NCI-H187 treated with DMSO at 0.1 percent for 48 hours (cell line): ENCODE data around the gene ADAMTS17.

Experiments
- DNase-seq: peaks from one replicate; lab custom pipeline; 2025; lab: John Stamatoyannopoulos, UW

Gene ADAMTS17

GRCh38 chr15:100252359-100252758 is 89.4 kb downstream of the ADAMTS17 start:
- DNase-seq: no peak

GRCh38 chr15:100250176-100250800 is 91.5 kb downstream of the ADAMTS17 start:
- DNase-seq: no peak

- DNase-seq: no peak
These were observed 92.5 kb downstream of the ADAMTS17 start for GRCh38 chr15:100249096-100249815.

- DNase-seq: no peak
These were observed 93.5 kb downstream of the ADAMTS17 start for GRCh38 chr15:100248236-100248635.

- DNase-seq: no peak
These were observed 94.2 kb downstream of the ADAMTS17 start for GRCh38 chr15:100247228-100248225.

- no peak for DNase-seq
These were observed 95.9 kb downstream of the ADAMTS17 start for GRCh38 chr15:100245855-100246254.

GRCh38 chr15:100245487-100245820 is 96.3 kb downstream of the ADAMTS17 start:
- no peak for DNase-seq

GRCh38 chr15:100244796-100245486 is 96.8 kb downstream of the ADAMTS17 start:
- DNase-seq: no peak

- no peak for DNase-seq
These were observed 98.8 kb downstream of the ADAMTS17 start for GRCh38 chr15:100242989-100243388.

- no peak for DNase-seq
These were observed 99.9 kb downstream of the ADAMTS17 start for GRCh38 chr15:100241572-100242482.

GRCh38 chr15:100236981-100237720 is 104.6 kb downstream of the ADAMTS17 start:
- DNase-seq: no peak

GRCh38 chr15:100235030-100235617 is 106.7 kb downstream of the ADAMTS17 start:
- no peak for DNase-seq

- DNase-seq: no peak
These were observed 107.4 kb downstream of the ADAMTS17 start for GRCh38 chr15:100234158-100235029.

GRCh38 chr15:100230784-100231183 is 111.0 kb downstream of the ADAMTS17 start:
- DNase-seq: no peak

GRCh38 chr15:100229181-100230163 is 112.3 kb downstream of the ADAMTS17 start:
- no peak for DNase-seq

- no peak for DNase-seq
These were observed 114.0 kb downstream of the ADAMTS17 start for GRCh38 chr15:100227781-100228180.

- DNase-seq: no peak
These were observed 115.7 kb downstream of the ADAMTS17 start for GRCh38 chr15:100226107-100226506.
